DMS53 (cell line): Measurements from ENCODE around the gene LMO1.

ENCODE experiments used
- DNase-seq: peaks from one replicate; lab custom pipeline; 2025; lab: John Stamatoyannopoulos, UW

The LMO1 gene

DNA sequence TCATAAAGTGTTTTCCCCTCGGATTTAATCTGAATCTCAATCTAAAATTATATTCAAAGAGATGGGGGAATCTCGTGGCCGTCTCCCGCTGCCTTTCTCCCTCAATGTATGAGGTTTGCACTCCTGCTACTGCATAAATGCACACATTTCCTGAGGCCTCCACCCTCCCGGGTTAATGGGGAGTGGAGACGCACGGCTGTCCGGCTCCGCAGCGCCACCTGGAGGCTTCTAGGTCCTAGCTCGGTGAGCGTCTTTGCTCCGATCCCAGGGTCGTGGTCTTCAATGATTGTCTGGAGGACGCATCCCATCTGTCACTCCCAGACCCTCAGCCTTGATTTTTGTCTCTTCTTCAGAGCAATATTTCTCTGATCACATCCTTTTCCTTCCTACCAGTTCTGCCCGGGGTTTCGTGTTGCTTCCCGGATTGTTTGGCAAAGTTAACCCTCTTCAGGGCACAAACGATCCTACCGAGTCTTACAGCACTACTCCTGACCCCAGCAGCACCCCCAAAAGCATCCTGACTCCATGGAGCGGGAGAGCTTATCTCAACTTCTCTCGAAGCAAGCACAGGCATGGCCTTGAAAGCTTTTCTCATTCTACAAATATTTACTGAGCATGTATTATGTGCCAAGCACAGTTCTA lies at the start of gene LMO1:
Gene LMO1, minus strand, starts transcription at position 110 of the 642 bp plus-strand sequence. CDS start 516 bp downstream, outside the sequence.
- DNase-seq: peak; percentile 93

DNA sequence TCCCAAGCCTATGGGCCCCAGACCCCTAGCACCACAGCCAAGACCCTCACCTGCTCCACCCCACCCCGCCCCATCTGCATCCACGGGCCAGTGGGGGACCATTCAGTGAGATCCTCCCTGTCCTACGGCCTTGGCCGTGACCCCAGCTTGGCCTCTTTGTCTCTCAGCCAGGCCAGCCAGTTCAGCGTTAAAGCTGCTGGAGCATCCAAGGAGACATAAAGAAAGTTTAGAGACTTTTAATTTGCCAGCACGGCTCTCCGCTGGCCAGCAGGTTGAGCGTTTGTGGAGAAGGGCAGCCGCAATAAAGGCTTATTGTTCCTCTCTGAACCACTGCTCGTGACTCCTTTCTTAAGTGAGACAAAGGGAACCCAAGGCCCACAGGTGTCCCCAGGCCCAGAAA lies 49.3 kb upstream of the LMO1 start:
- no peak for DNase-seq

DNA sequence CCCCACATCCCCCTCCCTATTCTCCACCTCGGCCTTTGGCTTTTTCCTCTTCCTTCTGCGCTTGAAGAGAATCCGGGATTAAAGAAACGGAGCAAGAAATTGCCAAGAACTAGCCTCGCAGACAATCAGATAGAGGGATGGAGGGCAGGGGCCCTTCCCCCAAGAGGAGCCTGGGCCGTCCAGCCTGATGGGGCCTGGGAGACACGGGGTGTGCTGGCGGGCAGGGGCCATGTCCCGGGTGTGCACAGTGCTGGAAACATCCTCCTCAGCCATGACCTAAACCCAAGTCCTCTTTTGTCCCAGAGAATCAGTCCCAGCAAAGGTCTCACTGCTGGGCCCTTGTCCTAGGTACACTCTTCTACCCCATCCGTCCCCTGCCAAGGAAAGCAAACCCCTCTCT lies 47.7 kb upstream of the LMO1 start:
- no peak for DNase-seq

DNA sequence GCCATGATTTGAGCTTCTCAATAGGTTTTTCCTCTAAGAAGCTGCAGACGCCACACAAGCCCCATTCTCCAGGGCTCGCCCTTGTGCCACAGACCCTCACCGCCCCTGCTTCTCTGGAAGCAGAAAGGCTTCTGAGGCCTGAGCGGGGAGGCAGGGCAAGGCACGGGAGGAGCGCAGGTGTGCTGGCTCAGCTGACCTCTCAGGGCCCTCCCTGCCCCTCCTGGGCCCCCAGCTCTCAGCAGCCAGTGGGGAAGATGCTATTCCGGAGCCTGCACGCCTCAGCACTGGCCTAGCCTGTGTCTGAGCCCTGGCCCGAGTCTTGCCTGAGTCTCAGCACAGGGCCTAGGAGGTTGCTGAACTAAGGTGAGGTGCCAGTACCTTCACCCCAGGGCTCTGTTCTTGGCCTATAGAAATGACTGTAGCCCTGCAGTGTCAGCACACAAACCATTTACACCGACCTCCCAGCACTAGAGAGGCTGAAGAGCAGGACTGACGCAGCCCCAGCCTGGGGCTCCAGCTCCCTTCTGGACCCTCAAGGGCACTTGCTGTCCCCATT lies 47.1 kb upstream of the LMO1 start:
- no peak for DNase-seq

DNA sequence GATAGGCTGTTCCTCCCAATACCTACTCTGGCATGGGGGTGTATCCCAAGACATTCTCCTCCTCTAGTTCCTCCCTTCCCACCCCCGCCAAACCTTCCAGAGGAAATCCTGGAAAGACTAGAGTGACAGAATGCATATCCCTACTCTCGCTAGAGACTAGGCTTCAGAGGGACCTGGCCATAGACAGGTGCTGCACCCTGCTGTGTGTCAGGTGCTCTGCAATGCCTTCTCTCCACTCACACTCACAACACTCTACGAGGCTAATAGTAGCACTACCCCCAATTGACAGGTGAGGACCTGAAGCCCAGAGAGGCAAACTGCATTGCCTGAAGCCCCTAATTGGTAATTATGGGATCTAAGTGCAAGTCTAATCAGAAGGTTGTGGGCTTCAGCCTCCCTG lies 46.2 kb upstream of the LMO1 start:
- peak; percentile 68 for DNase-seq

DNA sequence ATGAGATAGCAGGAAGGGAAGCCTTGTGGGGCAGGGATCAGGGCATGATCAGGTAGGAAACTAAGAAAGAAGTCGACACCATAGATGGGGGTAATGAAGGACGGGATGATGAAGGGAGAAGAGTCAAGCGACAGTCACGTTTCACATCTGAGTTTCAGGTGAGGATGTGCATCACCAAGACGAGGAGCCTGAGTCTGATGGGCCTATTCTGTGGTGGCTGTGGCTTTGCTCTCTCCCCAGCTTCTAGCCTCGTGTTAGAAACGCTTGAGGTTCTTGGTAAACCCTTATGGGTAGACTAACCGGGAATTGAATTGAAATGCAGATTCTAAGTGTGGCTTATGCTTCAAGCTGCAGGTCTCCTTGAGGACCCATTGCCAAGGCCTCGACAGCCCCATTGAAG lies 45.6 kb upstream of the LMO1 start:
- DNase-seq: no peak

DNA sequence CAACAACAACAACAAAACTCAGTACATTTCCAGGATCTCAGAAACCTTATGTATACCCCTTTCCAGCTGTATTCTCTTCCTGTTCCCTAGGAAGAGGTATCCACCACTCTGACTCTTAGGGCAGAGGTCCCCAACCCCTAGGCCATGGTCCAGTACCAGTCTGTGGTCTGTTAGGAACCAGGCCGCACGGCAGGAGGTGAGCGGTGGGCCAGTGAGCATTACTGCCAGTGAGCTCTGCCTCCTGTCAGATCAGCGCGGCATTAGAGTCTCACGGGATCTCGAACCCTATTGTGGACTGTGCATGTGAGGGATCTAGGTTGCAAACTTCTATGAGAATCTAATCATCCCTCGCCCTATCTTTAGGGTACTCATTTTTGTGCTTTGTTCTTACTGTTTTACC lies 43.9 kb upstream of the LMO1 start:
- no peak for DNase-seq

DNA sequence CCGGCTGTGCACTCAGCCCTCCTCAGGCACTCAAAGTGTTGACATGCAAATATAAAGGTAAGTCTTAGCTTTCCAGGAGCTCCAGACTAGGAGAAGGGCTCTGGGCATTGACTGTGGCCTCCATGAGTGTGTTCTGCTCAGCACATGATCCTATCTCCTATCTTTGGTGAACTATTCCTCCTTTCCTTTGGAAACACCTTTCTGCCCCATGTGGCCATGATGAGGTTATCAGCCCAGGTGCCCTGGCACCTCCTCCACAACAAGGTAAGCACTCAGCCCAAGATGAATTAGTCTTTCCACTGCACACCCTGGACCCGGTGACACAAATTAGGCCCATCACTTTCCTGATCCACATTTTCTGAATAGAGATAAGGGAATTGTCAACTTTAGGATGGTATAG lies 37.9 kb upstream of the LMO1 start:
- peak; percentile 17 for DNase-seq

DNA sequence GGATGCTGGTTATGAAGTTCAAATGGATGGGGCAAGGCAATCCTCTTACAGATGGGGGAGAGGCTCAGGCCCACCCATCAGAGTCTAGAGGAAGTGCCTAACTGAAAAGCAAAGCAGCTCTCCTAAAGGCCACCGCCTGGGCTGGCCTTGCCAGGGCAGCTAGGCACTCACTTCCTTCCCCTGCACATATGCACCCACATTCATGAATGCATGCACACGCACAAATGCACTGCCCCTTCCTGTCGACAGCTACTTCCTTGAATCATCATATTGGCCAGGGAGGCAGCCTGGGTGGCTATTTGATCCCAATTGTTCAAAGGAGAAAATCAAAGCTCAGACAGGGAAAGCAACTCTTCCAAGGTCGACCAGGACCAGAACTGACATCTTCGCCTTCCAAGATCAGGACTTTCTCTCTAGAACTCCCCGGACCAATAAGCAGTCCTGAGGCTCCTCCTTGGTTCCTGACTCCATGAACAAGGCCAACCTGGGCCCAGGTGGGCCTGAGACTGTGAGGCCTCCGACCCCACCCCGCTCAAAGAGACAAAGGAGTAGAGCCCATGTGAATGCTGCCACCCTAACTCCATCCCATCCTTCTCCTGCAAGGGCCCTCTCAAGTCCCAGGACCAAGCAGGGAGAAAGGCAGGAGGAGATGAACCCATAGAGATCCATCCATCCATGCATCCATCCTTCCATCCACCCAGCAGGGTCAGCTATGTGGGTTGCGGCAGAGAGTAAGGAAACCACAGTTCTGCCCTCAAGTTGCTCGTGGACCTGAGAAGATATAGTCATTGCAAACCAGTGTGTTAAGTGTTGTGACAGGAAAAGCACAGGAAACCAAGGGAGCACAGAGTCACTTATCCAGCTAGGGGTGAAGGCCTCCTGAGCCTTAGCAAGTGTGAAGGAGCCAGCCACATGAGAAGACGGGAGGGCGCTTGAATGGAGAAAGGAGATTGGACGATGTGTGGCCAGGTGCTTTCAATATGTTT lies 35.4 kb upstream of the LMO1 start:
- no peak for DNase-seq

DNA sequence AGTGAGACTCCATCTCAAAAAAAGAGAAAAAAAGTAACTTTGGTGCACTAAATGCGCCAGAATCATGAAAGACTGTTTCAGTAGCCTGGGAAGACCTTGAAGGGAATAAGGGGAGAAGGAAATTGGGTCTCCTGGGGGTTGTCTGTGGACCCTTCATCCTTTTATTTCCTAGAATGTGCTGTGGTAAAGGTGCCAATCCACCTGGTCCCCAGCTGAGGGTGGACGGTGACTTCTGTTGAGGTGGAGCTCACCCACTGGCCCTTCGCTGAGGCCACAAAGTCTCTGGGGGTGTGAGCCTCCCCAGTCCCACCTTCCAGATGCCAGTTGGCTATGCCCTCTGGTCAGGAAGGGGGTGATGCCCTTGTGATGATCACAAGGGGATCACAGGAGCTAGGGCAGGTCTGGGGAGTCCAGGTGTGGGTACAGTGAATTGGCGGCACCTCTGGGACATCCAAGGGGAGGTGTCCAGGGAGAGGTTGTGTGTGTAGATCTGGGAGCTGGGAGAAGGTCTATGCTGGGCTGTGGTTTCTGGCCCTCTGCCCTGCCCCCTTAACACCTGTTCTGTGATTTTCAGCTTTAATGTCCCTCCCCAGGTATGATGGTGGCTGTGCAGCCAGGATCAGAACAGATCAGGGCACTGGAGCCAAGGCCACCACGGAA lies 34.2 kb upstream of the LMO1 start:
- no peak for DNase-seq

DNA sequence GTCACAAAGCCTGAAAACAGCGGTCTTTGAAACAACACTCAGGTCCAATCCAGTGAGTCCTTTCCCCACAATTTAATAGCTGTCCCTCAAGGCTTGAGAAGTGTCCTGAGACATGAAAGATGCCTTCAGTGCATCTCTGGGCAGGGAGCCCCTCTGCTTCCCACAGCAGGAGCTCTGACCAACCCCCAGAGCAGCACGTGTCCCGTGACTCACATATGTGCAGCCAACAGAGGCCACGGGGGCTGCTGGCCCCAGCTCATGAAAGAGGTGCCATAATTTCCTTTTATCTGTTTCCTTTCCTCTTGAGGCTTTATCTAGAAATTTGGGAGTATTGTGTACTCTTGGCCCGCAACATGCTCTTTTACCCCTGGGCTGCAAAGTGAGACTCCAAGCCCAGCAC lies 33.2 kb upstream of the LMO1 start:
- no peak for DNase-seq

DNA sequence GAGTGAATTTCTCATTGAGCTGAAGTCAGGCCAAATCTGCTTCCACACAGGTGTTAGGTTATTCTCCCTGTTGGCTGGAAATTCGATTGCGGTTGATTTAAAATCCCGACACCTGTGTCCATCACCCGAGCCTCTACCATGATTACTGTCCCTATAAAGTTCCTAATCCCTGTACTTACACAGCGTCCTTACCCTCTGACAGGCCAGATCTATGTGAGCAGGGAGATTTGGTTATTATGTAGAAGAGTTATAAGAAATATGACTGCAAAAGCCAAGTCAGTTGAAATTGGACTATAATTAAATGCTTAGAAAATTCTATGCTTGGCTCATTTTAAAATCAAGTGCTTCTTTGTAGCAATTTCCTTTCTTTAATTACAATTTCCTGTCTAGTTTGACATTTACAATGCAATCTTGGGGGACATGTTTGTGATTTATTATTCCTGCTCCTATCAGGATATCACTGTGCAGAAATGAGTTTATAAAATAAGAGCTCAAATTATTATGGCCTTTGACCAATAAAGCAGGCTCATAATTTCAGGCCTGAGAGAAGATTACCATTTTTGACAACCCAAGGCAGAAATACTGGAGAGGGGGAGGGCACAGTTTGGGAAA lies 32.5 kb upstream of the LMO1 start:
- DNase-seq: no peak

DNA sequence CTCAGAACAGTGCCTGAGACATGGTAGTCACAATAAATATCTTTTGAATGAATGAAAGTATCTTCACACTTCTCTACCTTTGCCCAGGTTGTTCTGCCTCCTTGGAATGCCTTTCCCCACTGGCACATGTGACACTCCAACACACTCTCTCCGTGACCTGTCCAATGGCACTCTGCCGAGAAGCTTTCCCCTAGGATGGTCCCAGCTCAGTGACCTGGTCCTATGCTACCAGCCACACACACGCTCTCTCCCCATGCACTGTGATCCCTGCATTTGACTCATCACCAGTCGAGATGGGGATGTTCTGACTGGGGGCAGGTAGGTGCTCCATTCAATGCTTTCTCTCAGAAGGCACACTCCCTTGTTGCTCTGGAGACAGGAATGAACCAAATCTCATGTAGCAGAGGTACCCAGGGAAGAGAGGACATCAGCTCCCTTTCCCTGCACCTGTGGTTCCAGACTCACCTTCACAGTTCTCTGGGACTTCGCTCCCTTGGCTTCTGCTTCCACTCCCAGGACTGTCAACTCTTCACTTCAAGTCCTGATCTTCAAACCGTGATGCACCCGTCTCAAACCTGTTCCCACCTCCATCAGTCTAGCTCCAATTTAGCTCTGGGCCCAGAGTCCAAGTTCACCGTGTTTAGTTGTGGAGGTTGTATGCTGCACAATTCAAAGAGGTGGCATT lies 30.7 kb upstream of the LMO1 start:
- DNase-seq: no peak

DNA sequence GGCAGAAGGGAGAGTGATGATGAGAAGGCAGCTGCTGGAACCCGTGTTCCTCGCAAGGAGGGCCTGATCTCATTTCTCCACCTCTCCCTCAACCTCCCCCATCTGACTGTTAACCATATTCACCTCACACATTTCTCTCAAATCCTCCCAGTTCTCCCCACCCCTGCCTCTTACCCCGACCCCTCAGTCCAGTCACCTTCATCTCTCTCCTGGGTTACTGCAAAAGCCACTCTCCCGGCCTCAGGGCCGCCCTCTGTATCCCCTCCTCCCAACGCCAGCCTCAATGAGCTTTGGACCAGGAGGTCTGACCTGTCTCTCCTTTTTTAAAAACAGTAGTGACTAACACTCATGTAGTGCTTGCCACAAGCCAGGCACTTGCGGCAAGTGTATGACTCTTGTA lies 29.5 kb upstream of the LMO1 start:
- DNase-seq: no peak

DNA sequence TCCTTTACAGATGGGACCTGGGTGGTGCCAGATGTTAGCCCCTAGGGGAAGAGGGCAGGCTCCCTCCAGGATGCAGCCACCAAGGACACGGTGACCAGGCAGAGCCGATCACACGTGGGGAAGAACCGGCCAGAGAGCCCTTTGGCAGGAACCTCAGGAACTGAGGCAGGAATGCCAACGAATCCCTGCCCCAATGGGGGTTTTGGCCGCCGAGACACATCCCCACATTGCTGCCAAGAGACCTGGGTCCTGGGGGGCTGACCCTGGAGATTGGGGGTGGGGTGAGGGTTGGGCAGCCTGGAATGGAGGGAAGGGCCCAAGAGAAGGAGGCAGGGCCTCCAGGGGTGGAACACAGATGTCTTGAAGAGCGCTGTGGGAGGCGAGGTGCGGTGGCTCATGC lies 28.7 kb upstream of the LMO1 start:
- DNase-seq: no peak

DNA sequence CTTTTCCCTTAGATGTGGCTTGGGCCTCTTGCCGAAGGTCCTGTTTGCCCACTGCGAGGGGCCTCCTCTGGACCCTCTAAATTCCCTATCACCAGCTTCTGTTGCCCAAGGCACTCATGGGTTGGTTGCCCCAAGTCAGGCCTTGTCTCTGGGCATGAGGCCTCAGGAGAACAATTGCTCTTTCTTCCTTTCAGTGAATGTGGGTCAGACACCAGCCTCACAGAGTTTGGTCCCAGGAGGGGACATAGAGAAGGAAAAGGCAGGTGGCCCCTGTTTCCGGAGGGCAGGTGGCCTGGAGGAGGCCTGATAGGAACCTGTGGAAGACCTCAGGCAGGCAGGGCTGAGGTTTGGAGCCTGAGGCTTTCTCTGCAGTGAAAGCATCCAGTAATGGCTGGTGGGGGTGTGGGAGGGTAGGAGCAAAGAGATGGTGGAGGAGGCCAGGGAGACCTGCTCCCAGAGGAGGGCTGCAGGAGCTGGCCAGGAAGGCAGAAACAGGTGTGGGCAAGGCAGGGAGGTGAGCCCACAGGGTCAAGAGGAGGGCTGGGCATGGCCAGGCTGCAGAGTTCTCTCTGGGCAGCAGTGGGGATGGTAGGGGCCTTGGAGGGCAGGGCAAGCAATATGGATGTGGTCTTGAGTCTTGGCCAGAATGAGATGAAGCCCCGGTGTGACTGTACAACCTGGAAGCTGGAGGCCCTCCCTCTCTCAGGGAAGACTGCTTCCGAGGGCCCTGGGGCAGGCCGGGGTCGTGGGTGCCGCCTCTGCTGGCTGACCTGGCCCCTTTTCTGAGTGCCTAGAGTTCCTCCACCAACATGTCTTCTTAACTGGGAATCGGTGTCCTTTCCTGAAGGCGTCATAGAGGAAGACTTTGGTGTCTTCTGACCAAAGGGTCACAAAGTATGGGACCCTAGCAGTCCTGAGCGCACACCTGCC lies 28.0 kb upstream of the LMO1 start:
- no peak for DNase-seq

DNA sequence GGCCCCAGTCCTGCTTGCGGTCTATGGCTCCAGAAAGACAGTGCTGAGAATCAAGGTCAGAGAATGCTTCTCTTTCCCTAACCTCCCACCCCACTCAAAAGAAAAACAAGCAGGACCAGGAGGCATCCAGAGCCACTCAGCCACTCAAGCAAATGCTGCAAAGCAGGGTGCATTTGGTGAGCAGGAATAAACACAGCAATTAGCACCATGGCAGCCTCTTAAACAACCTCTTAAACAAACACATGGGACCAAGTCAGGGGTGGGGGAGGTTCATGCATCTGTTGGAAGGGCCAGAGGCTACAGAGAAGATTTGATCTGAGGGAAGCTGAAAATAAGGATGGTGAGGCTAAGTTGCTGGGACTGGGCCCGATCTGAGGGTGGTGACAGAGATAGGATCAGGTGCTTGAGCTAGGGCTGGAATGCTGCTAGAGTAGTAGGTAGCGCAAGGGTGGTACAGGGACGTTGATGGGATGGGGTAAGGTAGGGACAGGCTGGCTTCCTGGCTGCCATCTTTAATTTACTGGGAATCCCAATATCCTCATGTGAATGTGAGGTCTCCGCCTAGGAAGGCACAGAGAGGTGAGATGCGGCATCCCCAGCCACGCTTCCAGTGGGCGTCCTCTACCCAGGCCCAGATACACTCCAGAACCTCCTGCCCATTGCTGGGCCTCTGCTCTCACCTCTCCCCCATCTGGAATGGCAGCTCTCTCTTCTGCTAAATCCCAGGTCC lies 26.6 kb upstream of the LMO1 start:
- DNase-seq: peak; percentile 67

DNA sequence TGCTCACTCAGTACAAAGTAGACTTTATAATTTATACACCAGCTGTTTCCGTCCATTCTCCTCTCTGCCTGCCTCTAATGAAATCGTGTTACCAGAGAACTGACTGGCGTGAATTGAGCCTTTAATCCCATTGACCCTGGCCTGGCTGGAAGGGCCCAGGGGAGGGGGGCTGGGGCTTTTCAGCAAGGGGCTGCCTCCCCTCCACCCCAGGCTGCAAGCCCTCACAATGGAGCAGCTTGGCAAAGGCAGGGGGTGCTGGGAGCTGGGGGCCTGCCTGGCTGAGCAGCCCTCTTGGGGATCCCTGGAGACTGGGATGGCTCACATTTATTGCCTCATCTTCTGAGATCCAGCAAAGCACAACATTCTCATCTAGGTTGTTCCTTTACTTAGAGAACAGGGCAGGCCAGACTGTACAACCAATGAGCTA lies 25.8 kb upstream of the LMO1 start:
- no peak for DNase-seq

DNA sequence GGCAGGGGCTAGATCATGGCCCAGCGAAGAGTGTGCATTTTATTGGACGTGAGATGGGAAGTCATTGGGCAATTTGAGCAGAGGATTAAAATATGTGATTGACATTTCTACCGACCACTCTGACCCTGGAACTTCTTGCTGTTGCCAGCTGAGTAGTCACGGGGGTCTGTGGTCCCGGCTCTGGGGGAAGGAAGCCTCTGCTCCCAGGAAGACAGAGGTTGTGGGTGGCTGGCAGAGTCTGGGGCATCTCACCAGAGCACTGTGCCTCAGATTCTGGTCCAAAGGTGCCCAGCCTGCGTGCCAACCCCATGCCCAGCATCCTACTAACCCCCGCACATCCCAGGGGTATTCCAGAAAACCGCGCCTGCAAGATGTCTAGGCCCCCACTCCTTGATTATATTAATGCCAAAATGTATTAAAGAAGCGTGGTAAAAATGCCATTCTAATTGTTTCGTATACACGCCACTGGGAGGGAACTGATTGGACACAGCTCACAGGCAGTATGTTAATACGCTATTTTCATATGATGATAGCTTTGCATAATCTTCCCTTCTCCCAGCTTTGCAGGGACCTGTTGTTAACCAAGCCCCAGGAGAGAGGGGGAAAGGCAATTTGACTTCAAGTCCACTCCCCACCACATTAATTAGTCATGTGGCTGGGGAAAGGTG lies 25.3 kb upstream of the LMO1 start:
- DNase-seq: no peak
